Ovary (tissue), 9 donors: ENCODE data around the gene TSPAN2. TPM values are rescaled to one million over a fixed set of nuclear protein-coding genes. Genes with fewer than 3 reads are reported as not detected.

Source experiments
- DNase-seq, 5 donors: peaks; one replicate each; pipeline ENCODE4 v3.0.0-alpha.2; 2019 to 2020
- H3K27ac ChIP-seq, 2 donors: fragments of 200-600 bp; one replicate each; pipeline versions ENCODE4 v1.5.1 to v1.8.0; 2019 to 2022
- H3K27me3 ChIP-seq: fragments of 200-600 bp; one replicate; pipeline ENCODE4 v1.8.0; 2022
- H3K36me3 ChIP-seq: fragments of 200-600 bp; sonication (generic); one replicate; pipeline ENCODE4 v1.5.1; 2019
- H3K4me1 ChIP-seq: one replicate; pipeline ENCODE4 v1.8.1; 2013; ENCODE audit warnings: mild to moderate bottlenecking, moderate library complexity; ENCODE audit not compliant: insufficient read depth
- H3K4me3 ChIP-seq: fragments of 200-600 bp; sonication (generic); one replicate; pipeline ENCODE4 v1.5.1; 2017
- H3K9me3 ChIP-seq, 2 donors: fragments of 200-600 bp in 1 of 2; sonication (generic) in 1 of 2; one replicate each; pipeline versions ENCODE4 v1.5.1 to v1.8.1; 2013 to 2019; ENCODE audit warnings: mild to moderate bottlenecking in 1 of 2, moderate library complexity in 1 of 2
- CTCF ChIP-seq, 3 donors: fragments of 450-650 bp in 2 of 3; fragments of 200-600 bp in 1 of 3; IDR thresholded peaks; one replicate each; pipeline versions ENCODE4 v1.5.1 to v1.8.0; 2016 to 2022; ENCODE audit warnings: antibody characterized with exemption in 3 of 3, mild to moderate bottlenecking in 1 of 3
- EP300 ChIP-seq: sonication (generic); formaldehyde crosslinking; IDR thresholded peaks from one replicate; pipeline ENCODE4 v1.6.1; 2017; ENCODE audit warnings: antibody characterized with exemption
- POLR2A ChIP-seq: fragments of 450-650 bp; IDR thresholded peaks from one replicate; pipeline ENCODE4 v1.6.1; 2017; ENCODE audit warnings: antibody characterized with exemption, mild to moderate bottlenecking, moderate library complexity
- WGBS, 3 donors: extraction: QIAGEN DNeasy Blood & Tissue Kit in 1 of 3; methylation state at CpG; one replicate each; pipeline versions ENCODE4 v1.1.5 to v1.1.7; 2013 to 2017; 5-methylcytosine and 5-hydroxymethylcytosine counted together
- intact Hi-C, 4 donors: fragments of 100-400 bp; cut with DNase I; formaldehyde crosslinking; loops; one replicate each; pipeline versions ENCODE4 v1.11.0 to v1.15.1; 2022 to 2023
- polyA plus RNA-seq, 2 donors: library from polyadenylated mRNA; stranded (reverse); fragments of 200-250 nt in 1 of 2; fragments of 350-450 nt in 1 of 2; fragmentation: Illumina TruSeq in 1 of 2; extraction: RNeasy Lipid Tissue Mini Kit (QIAGEN cat#74804) in 1 of 2; gene quantifications; one replicate each; pipeline ENCODE4 v1.2.3, GENCODE V29; 2013 to 2014
- total RNA-seq, 7 donors: library from RNA; depleted of rRNA in 2 of 7; stranded (reverse); fragments of >200 nt in 2 of 7; fragmentation: NEBNext Ultra II Directional in 3 of 7; extraction: Animal tissue kit (Norgen Biotek cat#: 25700) in 3 of 7; gene quantifications; one replicate each; pipeline versions ENCODE4 v1.1.0 to v1.2.4, GENCODE V29; 2016 to 2023
- donor health status: DM: no; HTN: no; CAD: no; lungs with moderate emphysema.
- donor health status: DM: no; HTN: no; CAD: no.
- donor health status: Bipolar disorder and iron deficiency.
- donor health status: DM: yes; HTN: yes; CAD: no.
- donor health status: DM: no; HTN: no; CAD: no.
- donor health status: DM: yes; HTN: yes; CAD: no.

Gene TSPAN2
- total and polyA plus RNA-seq, 9 donors = 1.7 to 21.4 (median 4.1) TPM

- H3K27ac ChIP-seq = no peak overlapping the region
- no peaks in the 10 kb centered on the region for H3K9me3 ChIP-seq
- H3K27me3 ChIP-seq = no peaks in the 10 kb centered on the region
- TF ChIP-seq CTCF (IDR thresholded peaks at IDR 0.05) = no peak
- no peak for TF ChIP-seq EP300
- TF ChIP-seq POLR2A = no peak
- 62 to 66% (median 64%) methylated on average over 4 of the region's 4 CpGs for WGBS, 3 donors
- H3K4me1 ChIP-seq = no peaks in the 10 kb centered on the region
- no peak for DNase-seq
- no peaks in the 10 kb centered on the region for H3K36me3 ChIP-seq
- H3K4me3 ChIP-seq = no peak overlapping the region
- intact Hi-C loops = no loop called here
These were observed 52.3 kb downstream of the TSPAN2 start for GRCh38 chr1:115036814-115037507.

GRCh38 chr1:115035652-115036051 lies 53.7 kb downstream of the TSPAN2 start:
- Histone ChIP-seq H3K36me3 (no peaks in the 10 kb centered on the region), H3K27me3 (no peaks in the 10 kb centered on the region), H3K9me3 (no peaks in the 10 kb centered on the region), H3K27ac (no peak overlapping the region), H3K4me3 (no peak overlapping the region), H3K4me1 (no peaks in the 10 kb centered on the region)
- no peak for DNase-seq
- intact Hi-C loops = no loop called here
- TF ChIP-seq EP300 (no peak), CTCF (IDR thresholded peaks at IDR 0.05) (no peak), POLR2A (no peak)
- WGBS, 3 donors = 88 to 97% (median 94%) methylated on average over 1 of the region's 1 CpG

- H3K4me3 ChIP-seq = no peak overlapping the region
- no peaks in the 10 kb centered on the region for H3K27me3 ChIP-seq
- H3K4me1 ChIP-seq = no peaks in the 10 kb centered on the region
- TF ChIP-seq CTCF (IDR thresholded peaks at IDR 0.05) = no peak
- TF ChIP-seq POLR2A = no peak
- no peak for TF ChIP-seq EP300
- H3K36me3 ChIP-seq = no peaks in the 10 kb centered on the region
- no peak overlapping the region for H3K27ac ChIP-seq
- 4 to 19% (median 8%) methylated on average over 2 of the region's 2 CpGs for WGBS, 3 donors
- no peak for DNase-seq
- intact Hi-C loops = no loop called here
- no peaks in the 10 kb centered on the region for H3K9me3 ChIP-seq
These were observed 57.7 kb downstream of the TSPAN2 start for GRCh38 chr1:115031595-115031994.

GRCh38 chr1:115029526-115029925 lies 59.8 kb downstream of the TSPAN2 start, which contains the start of gene TSHB:
TSHB (plus strand) TSS chr1:115029826; CDS start chr1:115033363, 3,537 bp downstream.
- Histone ChIP-seq H3K36me3 (no peaks in the 10 kb centered on the region), H3K4me1 (no peaks in the 10 kb centered on the region), H3K27me3 (no peaks in the 10 kb centered on the region), H3K4me3 (no peak within 1 kb of the TSS), H3K27ac (no peak within 1 kb of the TSS), H3K9me3 (no peaks in the 10 kb centered on the region)
- no peak for TF ChIP-seq POLR2A
- TF ChIP-seq EP300 = no peak
- TF ChIP-seq CTCF (IDR thresholded peaks at IDR 0.05) = no peak
- intact Hi-C loops = no loop called here
- no peak for DNase-seq
